Measurements from ENCODE around the gene ZFR2. TPM values are rescaled to one million over a fixed set of nuclear protein-coding genes. Genes with fewer than 3 reads are reported as not detected.

The ZFR2 gene
- total RNA-seq (2021; fragmentation: NEBNext Ultra II Directional; extraction: Animal tissue kit (Norgen Biotek cat#: 25700)) (14.5 TPM in 2 replicates), polyA plus RNA-seq (2011; rRNA removed) (28.4 and 42.5 TPM in 2 replicates), polyA minus RNA-seq (2011; rRNA and poly(A)+ RNA removed) (5.7 and 8.8 TPM in 2 replicates)
- 20.9 TPM for polyA plus RNA-seq (2011; cell fraction: cytosol; rRNA removed)
- 28.1 TPM for polyA plus RNA-seq (2011; cell fraction: nucleus; rRNA removed)
- 17.8 to 26.7 TPM (median 25.0 TPM) in 4 replicates for polyA plus RNA-seq (2012, experiment 1 of 2)
- 35.4 TPM for polyA plus RNA-seq (2012, experiment 2 of 2)
- polyA plus RNA-seq (2013, experiment 1 of 2) = 12.4 TPM
- 12.8 TPM for polyA plus RNA-seq (2013, experiment 2 of 2)
- polyA minus RNA-seq (2011; cell fraction: cytosol; rRNA and poly(A)+ RNA removed) = 12.0 TPM
- polyA minus RNA-seq (2011; cell fraction: nucleus; rRNA and poly(A)+ RNA removed) = 13.1 TPM
- long read RNA-seq, experiment 1, partial matches to known transcripts = 0 of 12 reads
- long read RNA-seq, experiment 1, other reads (novel, unspliced or antisense) = 9 of 12 reads
- long read RNA-seq, experiment 2, partial matches to known transcripts = 0 of 4 reads
- long read RNA-seq, experiment 2, other reads (novel, unspliced or antisense) = 2 of 4 reads

- H3K9ac ChIP-seq (replicated peaks in 1 of 4; ENCODE audit: extremely low read depth in 1 of 4, low read depth in 3 of 4, low read length in 3 of 4) = peak within 1 kb of the TSS in 3 of 4 experiments; percentile 29 to 75 (median 57); a peak in 4 of 7 replicates
- POLR2A ChIA-PET (ENCODE audit: partially characterized antibody) = interaction anchor here (0.6 to 1.7 kb wide), 8 partner anchors 10 to 181 kb away, joined by 3 to 4 read pairs (median 3); partner anchors contain the start of genes DAPK3 and NMRK2
- CTCF ChIA-PET (ENCODE audit: partially characterized antibody) = no interaction called here
- TF ChIP-seq TBP (IDR thresholded peaks at IDR 0.05; ENCODE audit: low read depth, low read length) (peak; percentile 24; the same call in 1 of the 2 replicates), ASH2L (IDR thresholded peaks at IDR 0.05; ENCODE audit: low read length) (no peak), PHF8 (conservative IDR thresholded peaks at IDR 0.05; ENCODE audit: low read depth, low read length) (peak; percentile 50; the same call in 1 of the 2 replicates), TCF12 (IDR thresholded peaks at IDR 0.05; ENCODE audit: low read depth, low read length) (peak; percentile 55; the same call in 1 of the 2 replicates), RNF2 (IDR thresholded peaks at IDR 0.05; ENCODE audit: borderline replicate concordance, low read depth, low read length, missing control alignments, poor library complexity, severe bottlenecking) (peak; percentile 83), GABPA (IDR thresholded peaks at IDR 0.05; ENCODE audit: borderline replicate concordance, insufficient read depth, low read length) (no peak), E2F6 (IDR thresholded peaks at IDR 0.05) (peak; percentile 99)
These were observed at the start of gene ZFR2 for GRCh38 chr19:3868770-3869456. Gene ZFR2, minus strand, starts transcription at chr19:3869038. Its CDS starts 21 bp downstream, at chr19:3869017.

More at GRCh38 chr19:3868770-3869456, at the start of gene ZFR2:
- no peak within 1 kb of the TSS for H2AFZ ChIP-seq (ENCODE audit: low read length)
- no peak within 1 kb of the TSS for H3K23ac ChIP-seq (ENCODE audit: insufficient read length)
- peak within 1 kb of the TSS; percentile 60 for H3K18ac ChIP-seq (ENCODE audit: extremely low read depth, low read length)
- no peak within 1 kb of the TSS for H4K5ac ChIP-seq (ENCODE audit: insufficient read length, low read depth, low read length)
- DNase-seq (ENCODE audit: low read depth in 1 of 2, low spot score in 2 of 2) = peak in 1 of 2 experiments; percentile 91
- no peak within 1 kb of the TSS for H3K4ac ChIP-seq (replicated peaks; ENCODE audit: insufficient read length, low read depth, low read length)
- no peak within 1 kb of the TSS for H3K14ac ChIP-seq (ENCODE audit: insufficient read length)
- no peak within 1 kb of the TSS; the same call in 1 of the 2 replicates for H3K27ac ChIP-seq (ENCODE audit: low read depth, low read length)
- H3K4me2 ChIP-seq (ENCODE audit: insufficient read depth in 1 of 2, low read depth in 2 of 2, low read length in 2 of 2) = peak within 1 kb of the TSS; percentile 76 to 83
- peaks cover 0 to 12% of the 10 kb centered on the region in 2 experiments; a peak in 2 of 4 replicates for H3K79me2 ChIP-seq (ENCODE audit: control insufficient read depth in 1 of 2, insufficient read depth in 2 of 2, low read length in 2 of 2)
- H3K23me2 ChIP-seq (ENCODE audit: low read depth, low read length) = no peaks in the 10 kb centered on the region; the same call in 1 of the 2 replicates
- H4K91ac ChIP-seq (replicated peaks; ENCODE audit: insufficient read length, low read length) = no peak within 1 kb of the TSS
- no peak within 1 kb of the TSS for H2BK15ac ChIP-seq (ENCODE audit: low read length)
- H4K8ac ChIP-seq (ENCODE audit: extremely low read depth, insufficient read depth, low read length) = peak within 1 kb of the TSS; percentile 87
- no peak within 1 kb of the TSS for H2BK5ac ChIP-seq (ENCODE audit: low read depth, low read length)
- peaks cover 6 to 8% of the 10 kb centered on the region in 2 experiments; a peak in 3 of 4 replicates for H3K9me3 ChIP-seq (ENCODE audit: insufficient read depth in 2 of 2, low read depth in 1 of 2, low read length in 1 of 2)
- H3K27me3 ChIP-seq (replicated peaks in 1 of 4; ENCODE audit: control insufficient read depth in 3 of 4, extremely low read depth in 1 of 4, insufficient read depth in 3 of 4, low read length in 3 of 4) = peaks cover 0 to 18% (median 13%) of the 10 kb centered on the region in 4 experiments; a peak in 6 of 7 replicates
- peaks cover under 1% of the 10 kb centered on the region; the same call in 1 of the 2 replicates for H3K79me1 ChIP-seq (ENCODE audit: low read depth, low read length)
- no peak within 1 kb of the TSS for H2BK12ac ChIP-seq (ENCODE audit: low read depth, low read length)
- H2BK20ac ChIP-seq (ENCODE audit: low read length) = peak within 1 kb of the TSS; percentile 80; the same call in 1 of the 2 replicates
- H3K56ac ChIP-seq (replicated peaks; ENCODE audit: insufficient read length, low read depth, low read length) = no peak within 1 kb of the TSS
- no peak within 1 kb of the TSS for H2AK5ac ChIP-seq (ENCODE audit: low read depth, low read length)
- H4K20me1 ChIP-seq (replicated peaks in 1 of 2; ENCODE audit: control insufficient read depth in 1 of 2, insufficient read depth in 2 of 2, low read length in 2 of 2) = peaks cover 0 to 4% of the 10 kb centered on the region in 2 experiments
- no peak for FAIRE-seq
- H3K4me3 ChIP-seq (ENCODE audit: extremely low read depth in 1 of 4, insufficient read depth in 2 of 4, low read depth in 3 of 4, low read length in 4 of 4) = peak within 1 kb of the TSS; percentile 23 to 75 (median 42)
- H2BK120ac ChIP-seq (replicated peaks; ENCODE audit: low read depth, low read length) = no peak within 1 kb of the TSS
- H3K36me3 ChIP-seq (ENCODE audit: control insufficient read depth in 2 of 4, insufficient read depth in 4 of 4, low read length in 3 of 4) = no peaks in the 10 kb centered on the region
- 38% methylated on average over 9 of the region's 62 CpGs; no CpG with 5 or more reads in 1 of the 2 experiments for WGBS, 2 experiments (ENCODE audit: extremely low coverage in 1 of 2, insufficient coverage in 1 of 2, insufficient read length in 1 of 2, insufficient replicate concordance in 2 of 2, low coverage in 1 of 2, low lambda C conversion rate in 2 of 2, missing lambda C conversion rate in 1 of 2)
- peaks cover 0 to 13% (median 8%) of the 10 kb centered on the region in 4 experiments; a peak in 5 of 7 replicates for H3K4me1 ChIP-seq (replicated peaks in 1 of 4; ENCODE audit: control insufficient read depth in 3 of 4, insufficient read depth in 4 of 4, low read length in 3 of 4)

Measured in H1 (cell line).